Fibroblast of villous mesenchyme (primary cell): Measurements from ENCODE around the gene TLE3. TPM values are rescaled to one million over a fixed set of nuclear protein-coding genes. Genes with fewer than 3 reads are reported as not detected.
A peak's percentile ranks its signal among the peaks of the same experiment; 100 is the strongest.

Source experiments
- DNase-seq: peaks from one replicate; pipeline ENCODE4 v3.0.0-alpha.2; 2010; ENCODE audit warnings: low read depth
- H3K4me3 ChIP-seq: 2 replicates; pipeline ENCODE4 v1.5.1; 2011; ENCODE audit warnings: low read depth, mild to moderate bottlenecking, low read length
- total RNA-seq: library from RNA; depleted of rRNA; stranded (reverse); fragments of >200 nt; gene quantifications from 2 replicates; pipeline ENCODE4 v1.2.3, GENCODE V29; 2012
- TF ChIP-seq, protein P1 (sequence below): IDR thresholded peaks from 2 replicates; pipeline ENCODE4 v1.5.1; 2012; ENCODE audit warnings: low read depth, mild to moderate bottlenecking, low read length; ENCODE audit not compliant: insufficient read depth

The TLE3 gene
- total RNA-seq, 1 donor = 13.0 TPM

DNA sequence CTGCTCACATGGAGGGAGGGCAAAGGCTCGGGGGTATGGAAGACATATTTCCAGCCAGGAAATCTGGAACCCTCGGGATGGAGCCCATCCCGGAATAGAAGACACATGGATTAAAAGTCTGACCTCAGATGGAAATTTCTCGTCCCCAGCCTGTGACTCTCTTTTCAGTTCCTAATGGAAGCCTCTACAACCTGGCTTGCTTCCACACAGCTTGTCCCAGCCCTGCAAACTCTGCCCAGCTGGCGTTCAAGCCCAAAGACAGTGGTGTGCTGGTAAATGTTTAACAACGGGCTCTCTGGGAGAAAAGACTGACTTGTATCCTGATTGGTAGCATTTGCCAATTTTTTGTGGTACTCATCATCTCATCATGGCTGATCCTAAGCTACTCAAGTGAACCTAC, 35.6 kb upstream of the TLE3 start:
- H3K4me3 ChIP-seq = no peak overlapping the region
- TF ChIP-seq, protein P1, sequence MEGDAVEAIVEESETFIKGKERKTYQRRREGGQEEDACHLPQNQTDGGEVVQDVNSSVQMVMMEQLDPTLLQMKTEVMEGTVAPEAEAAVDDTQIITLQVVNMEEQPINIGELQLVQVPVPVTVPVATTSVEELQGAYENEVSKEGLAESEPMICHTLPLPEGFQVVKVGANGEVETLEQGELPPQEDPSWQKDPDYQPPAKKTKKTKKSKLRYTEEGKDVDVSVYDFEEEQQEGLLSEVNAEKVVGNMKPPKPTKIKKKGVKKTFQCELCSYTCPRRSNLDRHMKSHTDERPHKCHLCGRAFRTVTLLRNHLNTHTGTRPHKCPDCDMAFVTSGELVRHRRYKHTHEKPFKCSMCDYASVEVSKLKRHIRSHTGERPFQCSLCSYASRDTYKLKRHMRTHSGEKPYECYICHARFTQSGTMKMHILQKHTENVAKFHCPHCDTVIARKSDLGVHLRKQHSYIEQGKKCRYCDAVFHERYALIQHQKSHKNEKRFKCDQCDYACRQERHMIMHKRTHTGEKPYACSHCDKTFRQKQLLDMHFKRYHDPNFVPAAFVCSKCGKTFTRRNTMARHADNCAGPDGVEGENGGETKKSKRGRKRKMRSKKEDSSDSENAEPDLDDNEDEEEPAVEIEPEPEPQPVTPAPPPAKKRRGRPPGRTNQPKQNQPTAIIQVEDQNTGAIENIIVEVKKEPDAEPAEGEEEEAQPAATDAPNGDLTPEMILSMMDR = no peak

DNA sequence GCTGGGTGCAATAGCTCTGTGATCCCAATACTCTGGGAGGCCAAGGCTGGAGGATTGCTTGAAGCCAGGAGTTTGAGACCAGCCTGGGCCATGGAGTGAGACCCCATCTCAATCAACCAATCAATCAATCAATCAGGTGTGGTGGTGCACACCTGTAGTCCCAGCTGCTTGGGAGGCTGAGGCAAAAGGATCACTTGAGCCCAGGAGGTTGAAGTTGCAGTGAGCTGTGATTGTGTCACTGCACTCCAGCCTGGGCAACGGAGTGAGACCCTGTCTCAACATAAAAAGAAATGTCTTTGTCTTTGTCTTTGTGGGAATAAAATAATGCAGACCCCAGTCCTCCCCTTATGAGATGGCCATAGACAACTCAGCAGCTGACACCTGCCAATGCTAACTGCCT, 34.9 kb upstream of the TLE3 start:
- no peak overlapping the region for H3K4me3 ChIP-seq
- TF ChIP-seq, protein P1 = no peak
- no peak for DNase-seq

More for the DNA sequence above, 35.6 kb upstream of the TLE3 start:
- no peak for DNase-seq

DNA sequence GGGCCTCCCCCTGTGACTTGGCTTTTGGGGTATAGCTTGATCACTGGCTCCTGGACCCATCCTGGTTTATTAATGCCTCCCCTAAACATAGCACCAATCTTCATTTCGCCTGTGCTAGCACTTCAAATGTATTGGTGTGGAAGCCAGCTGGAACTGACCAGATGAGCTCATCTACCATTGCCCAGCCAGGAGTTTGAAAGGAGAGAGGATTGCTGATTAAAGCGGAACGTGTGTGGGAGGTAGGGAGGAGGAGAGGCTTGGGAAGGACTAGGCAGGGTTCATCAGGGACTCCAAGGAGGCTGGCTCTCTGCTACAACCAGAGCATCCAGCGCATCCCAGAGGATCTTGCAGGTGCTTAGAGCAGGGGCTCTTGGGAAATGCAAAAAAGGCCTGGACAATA, 34.4 kb upstream of the TLE3 start:
- peak; percentile 30 for DNase-seq
- TF ChIP-seq, protein P1 = no peak
- no peak overlapping the region for H3K4me3 ChIP-seq

DNA sequence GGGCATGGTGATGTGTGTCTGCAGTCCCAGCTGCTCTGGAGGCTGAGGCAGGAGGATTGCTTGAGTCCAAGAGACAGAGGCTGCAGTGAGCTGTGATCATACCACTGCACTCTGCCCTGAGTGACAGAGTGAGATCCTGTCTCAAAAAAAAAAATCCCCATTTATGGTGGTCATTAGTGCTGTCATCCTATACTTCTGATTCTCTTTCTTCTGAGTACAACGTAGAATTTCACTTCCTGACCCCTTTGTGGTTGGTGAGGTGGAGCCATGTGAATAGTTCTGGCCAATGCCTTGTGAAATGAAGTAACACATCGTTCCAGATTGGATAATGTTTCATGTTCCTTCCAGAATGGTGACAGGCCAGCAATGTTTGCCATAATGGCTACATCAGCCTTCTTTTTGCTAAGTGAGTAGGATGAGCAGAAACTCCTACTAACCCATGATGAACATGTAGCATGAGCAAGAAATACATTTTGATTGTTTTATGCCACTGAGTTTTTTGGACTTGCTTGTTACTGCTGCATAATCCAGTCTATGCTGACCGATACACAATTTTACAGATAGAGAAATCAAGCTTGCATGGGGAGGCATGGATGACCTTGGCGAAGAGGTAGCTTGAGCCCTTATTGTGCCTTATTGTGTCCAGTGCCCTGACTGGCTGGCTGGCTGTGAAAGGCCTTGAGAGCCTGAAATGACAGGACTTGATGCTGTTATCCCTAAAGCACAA, 30.9 kb upstream of the TLE3 start:
- no peak overlapping the region for H3K4me3 ChIP-seq
- DNase-seq = no peak
- TF ChIP-seq, protein P1 = no peak

DNA sequence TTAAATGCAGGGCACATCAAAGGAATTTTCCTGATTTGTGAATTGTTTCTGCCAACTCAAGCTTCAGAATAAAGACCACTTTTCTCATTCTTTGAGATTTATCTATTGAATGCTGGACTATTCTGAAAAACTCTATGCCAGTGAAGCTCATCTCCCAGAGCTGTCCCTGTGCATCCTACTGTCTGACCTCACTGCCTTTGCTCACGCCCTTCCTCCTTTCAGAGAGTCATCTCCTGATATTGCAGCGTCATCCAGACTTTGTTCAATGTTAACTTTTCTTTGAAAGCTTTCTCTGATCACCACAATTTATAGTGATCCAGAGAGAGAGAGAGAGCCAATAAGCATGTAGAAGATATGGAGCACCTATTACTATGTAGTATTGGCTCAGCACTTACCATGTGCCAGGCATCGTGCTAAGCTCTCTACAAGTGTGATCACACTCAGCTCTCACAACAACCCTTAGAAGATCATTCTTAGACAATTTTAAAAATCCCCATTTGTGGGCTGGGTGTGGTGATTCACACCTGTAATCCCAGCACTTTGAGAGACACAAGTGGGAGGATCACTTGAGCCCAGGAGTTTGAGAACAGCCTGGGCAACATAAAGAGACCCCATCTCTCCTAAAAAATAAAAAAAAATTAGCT, 30.2 kb upstream of the TLE3 start:
- TF ChIP-seq, protein P1 = no peak
- DNase-seq = no peak
- no peak overlapping the region for H3K4me3 ChIP-seq

DNA sequence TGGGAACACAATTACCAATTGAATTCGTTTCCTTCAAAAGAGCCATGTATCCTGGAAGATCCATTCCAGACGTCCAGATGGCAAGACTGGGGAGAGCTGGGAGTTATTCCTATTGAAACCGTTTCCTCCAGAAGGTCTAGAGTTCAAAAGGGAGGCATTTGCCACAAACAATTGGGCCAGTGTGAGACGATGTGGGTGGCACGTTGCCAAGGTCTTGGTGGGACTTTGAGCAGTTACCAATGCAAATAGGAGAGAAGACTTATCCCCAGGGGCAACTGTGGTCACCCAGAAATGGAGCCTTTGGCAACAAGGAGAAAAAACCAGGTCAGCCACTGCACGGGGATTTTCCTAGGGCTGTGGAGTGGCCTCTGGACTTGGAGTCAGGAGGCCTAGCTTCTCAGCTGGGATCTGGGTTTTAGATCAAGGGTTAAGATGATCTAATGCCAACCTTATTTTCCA, 29.6 kb upstream of the TLE3 start:
- no peak for DNase-seq
- TF ChIP-seq, protein P1 = no peak

DNA sequence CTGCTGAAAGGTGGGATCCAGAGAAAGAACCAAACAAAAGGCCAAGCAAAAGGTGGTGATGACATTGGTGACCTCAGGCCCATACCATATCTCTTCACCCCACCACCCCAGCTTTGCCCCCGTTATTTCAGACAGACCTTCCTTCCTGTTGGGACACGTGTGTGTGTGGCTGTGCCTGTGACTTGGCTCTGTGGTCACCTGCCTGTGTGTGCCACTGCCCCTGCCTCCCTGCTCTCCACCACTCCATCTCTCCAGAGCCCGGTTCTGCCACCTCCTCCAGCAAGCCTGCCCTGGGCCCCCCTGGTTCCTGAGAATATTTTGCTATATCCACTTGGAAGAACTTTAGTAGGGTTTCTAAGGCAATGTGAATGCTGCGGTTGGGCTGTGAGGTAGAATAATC, 28.6 kb upstream of the TLE3 start:
- H3K4me3 ChIP-seq = no peak overlapping the region
- no peak for DNase-seq
- TF ChIP-seq, protein P1 = no peak

More for the DNA sequence above, 29.6 kb upstream of the TLE3 start:
- no peak overlapping the region for H3K4me3 ChIP-seq
